ENCODE results near the gene FRMD1. TPM values are rescaled to one million over a fixed set of nuclear protein-coding genes. Genes with fewer than 3 reads are reported as not detected.

Gene FRMD1
- polyA plus RNA-seq, 1 donor = 25.1 TPM

GRCh38 chr6:168026925-168027324, 52.1 kb downstream of the FRMD1 start:
- DNase-seq = no peak

- no peak for DNase-seq
Observed at GRCh38 chr6:168025831-168026710, 52.9 kb downstream of the FRMD1 start.

GRCh38 chr6:168024951-168025510, 54.0 kb downstream of the FRMD1 start:
- DNase-seq = no peak

GRCh38 chr6:168022488-168023321, 56.3 kb downstream of the FRMD1 start:
- no peak for DNase-seq

GRCh38 chr6:168021581-168021980, 57.4 kb downstream of the FRMD1 start:
- DNase-seq = no peak

GRCh38 chr6:168020242-168020641, 58.8 kb downstream of the FRMD1 start:
- no peak for DNase-seq

GRCh38 chr6:168018664-168019063, 60.3 kb downstream of the FRMD1 start:
- DNase-seq = no peak

GRCh38 chr6:168017629-168018028, 61.4 kb downstream of the FRMD1 start:
- DNase-seq = no peak

- DNase-seq = no peak
Observed at GRCh38 chr6:168016721-168017525, 62.1 kb downstream of the FRMD1 start.

- no peak for DNase-seq
Observed at GRCh38 chr6:168016176-168016620, 62.8 kb downstream of the FRMD1 start.

- DNase-seq = peak; percentile 26
Observed at GRCh38 chr6:168015482-168016175, 63.4 kb downstream of the FRMD1 start.

- DNase-seq = no peak
Observed at GRCh38 chr6:168015009-168015408, 64.0 kb downstream of the FRMD1 start.

- DNase-seq = no peak
Observed at GRCh38 chr6:168014428-168014827, 64.6 kb downstream of the FRMD1 start.

GRCh38 chr6:168013250-168013915, 65.6 kb downstream of the FRMD1 start:
- no peak for DNase-seq

GRCh38 chr6:168012431-168013249, 66.4 kb downstream of the FRMD1 start:
- DNase-seq = no peak

- DNase-seq = no peak
Observed at GRCh38 chr6:168011291-168011690, 67.7 kb downstream of the FRMD1 start.

- DNase-seq = no peak
Observed at GRCh38 chr6:168009331-168009730, 69.7 kb downstream of the FRMD1 start.

GRCh38 chr6:168007592-168008338, 71.2 kb downstream of the FRMD1 start:
- DNase-seq = no peak

- DNase-seq = no peak
Observed at GRCh38 chr6:168005796-168006195, 73.2 kb downstream of the FRMD1 start.
